OCI-LY3 (cell line): ENCODE measurements around the gene ATG2A.

Source experiments
- CTCF ChIP-seq: fragments of 200-600, 300-600 bp; sonication (generic); IDR thresholded peaks from 2 replicates; pipeline ENCODE4 v1.5.1; 2014; ENCODE audit warnings: antibody characterized with exemption, low read length, low read depth
- EZH2phosphoT487 ChIP-seq: fragments of 200-600 bp; shearing (Covaris generic); IDR thresholded peaks from 2 replicates; pipeline ENCODE4 v1.6.1; 2018; ENCODE audit warnings: antibody characterized with exemption, mixed run types, low read depth

GRCh38 chr11:64909653-64910343 is 7.2 kb downstream of the ATG2A start:
- no peak for TF ChIP-seq CTCF
- TF ChIP-seq EZH2phosphoT487: no peak
